Mucosa of stomach (tissue), 1 donor: Measurements from ENCODE around the gene RDH12.
A peak's percentile ranks its signal among the peaks of the same experiment; 100 is the strongest.

Source experiments
- H3K27me3 ChIP-seq: one replicate; pipeline ENCODE4 v1.7.0; 2013; ENCODE audit warnings: mild to moderate bottlenecking, low read length; ENCODE audit not compliant: control insufficient read depth, insufficient read depth
- H3K36me3 ChIP-seq: one replicate; pipeline ENCODE4 v1.7.0; 2013; ENCODE audit warnings: low read length; ENCODE audit not compliant: control insufficient read depth, insufficient read depth
- H3K4me1 ChIP-seq: one replicate; pipeline ENCODE4 v1.7.0; 2013; ENCODE audit warnings: mild to moderate bottlenecking, low read length; ENCODE audit not compliant: control insufficient read depth, insufficient read depth
- H3K4me3 ChIP-seq: one replicate; pipeline ENCODE4 v1.7.0; 2013; ENCODE audit warnings: low read length
- H3K9ac ChIP-seq: one replicate; pipeline ENCODE4 v1.7.0; 2013; ENCODE audit warnings: mild to moderate bottlenecking, low read length, moderate library complexity
- H3K9me3 ChIP-seq: one replicate; pipeline ENCODE4 v1.7.0; 2013; ENCODE audit warnings: mild to moderate bottlenecking, low read length, moderate library complexity; ENCODE audit not compliant: control insufficient read depth
- donor health status: Pancreatic carcinoma.

The RDH12 gene

DNA sequence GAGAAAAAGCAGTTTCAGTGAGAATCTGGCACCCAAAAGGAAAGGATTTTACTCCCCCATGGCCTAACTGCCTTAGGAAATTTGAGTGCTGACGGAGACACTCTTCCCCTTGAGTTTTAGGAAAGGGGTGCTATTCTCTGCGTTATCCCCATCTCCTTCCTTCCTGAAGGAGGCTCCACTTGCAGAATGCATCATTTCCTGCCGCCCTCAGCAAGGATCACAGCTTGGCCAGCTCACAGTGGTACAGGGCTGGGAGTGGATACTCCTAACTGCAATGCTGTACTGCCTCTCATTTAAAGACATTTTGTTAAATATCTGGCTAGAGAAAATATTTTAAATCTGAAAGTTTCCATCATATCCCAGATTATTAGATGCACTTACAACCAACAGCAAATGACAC, 33.0 kb downstream of the RDH12 start:
- H3K36me3 ChIP-seq, result no peaks in the 10 kb centered on the region
- no peaks in the 10 kb centered on the region for H3K9me3 ChIP-seq
- peaks cover 38% of the 10 kb centered on the region for H3K4me1 ChIP-seq
- no peak overlapping the region for H3K9ac ChIP-seq
- H3K4me3 ChIP-seq, result no peak overlapping the region
- no peaks in the 10 kb centered on the region for H3K27me3 ChIP-seq

DNA sequence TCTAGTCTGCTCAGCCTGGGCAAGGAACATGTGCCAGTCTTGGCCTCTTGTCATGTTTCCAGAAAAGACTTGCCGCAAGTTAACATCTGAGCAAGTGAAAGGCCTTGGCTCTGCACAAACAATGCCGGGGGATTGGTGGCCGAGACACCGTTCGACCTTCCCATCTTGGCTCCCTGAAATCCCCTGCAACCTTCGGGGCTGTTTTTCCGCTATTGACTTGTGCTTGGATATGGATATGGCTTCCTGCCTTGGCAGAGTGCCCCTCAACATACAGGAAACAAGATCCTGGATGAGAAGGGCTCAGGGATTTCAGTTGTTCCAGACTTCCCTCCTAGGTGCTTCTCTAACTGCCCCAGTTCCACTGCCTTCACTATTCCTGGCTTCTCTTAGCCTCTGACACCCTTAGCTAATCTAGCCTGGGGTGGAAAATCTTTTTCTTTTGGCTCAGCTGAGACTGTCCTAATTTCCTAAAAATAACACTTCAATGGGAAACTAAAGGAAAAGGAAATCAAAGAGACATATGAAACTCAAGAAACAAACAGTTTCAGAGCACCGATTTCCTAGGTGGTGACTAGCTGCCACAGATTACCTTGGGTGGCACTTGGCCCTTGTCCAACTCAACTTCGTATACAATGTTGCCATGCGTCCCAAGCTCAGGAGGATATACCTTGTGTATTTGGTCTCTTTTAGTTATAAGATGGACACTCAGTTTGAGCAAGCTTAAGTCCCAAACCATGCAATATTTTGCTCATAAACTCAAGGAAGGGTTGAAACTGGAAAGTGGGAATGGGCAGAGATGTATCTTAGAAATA, 33.9 kb downstream of the RDH12 start:
- Histone ChIP-seq H3K4me1 (peaks cover 35% of the 10 kb centered on the region), H3K9ac (no peak overlapping the region), H3K9me3 (no peaks in the 10 kb centered on the region), H3K36me3 (no peaks in the 10 kb centered on the region), H3K4me3 (no peak overlapping the region), H3K27me3 (no peaks in the 10 kb centered on the region)

DNA sequence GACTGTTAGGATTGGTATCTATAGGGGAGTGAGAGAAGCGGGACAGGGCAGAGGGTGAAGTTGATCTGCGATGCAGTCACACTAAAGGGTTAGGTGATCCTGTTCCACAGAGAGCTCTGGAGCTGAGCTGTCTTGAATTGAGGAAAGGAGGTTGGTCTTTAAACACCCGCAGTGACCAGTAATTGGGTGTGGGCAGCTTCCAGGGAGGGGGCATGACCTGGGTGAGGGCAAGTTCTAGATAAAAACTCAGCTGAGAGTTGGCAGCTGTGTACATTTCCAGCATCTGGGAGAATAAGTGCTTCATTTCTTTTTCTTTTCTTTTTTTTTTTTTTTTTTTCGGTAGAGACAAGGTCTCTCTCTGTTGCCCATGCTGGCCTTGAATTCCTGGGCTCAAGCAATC, 35.1 kb downstream of the RDH12 start:
- Histone ChIP-seq H3K9ac (no peak overlapping the region), H3K36me3 (no peaks in the 10 kb centered on the region), H3K4me1 (peaks cover 35% of the 10 kb centered on the region), H3K4me3 (no peak overlapping the region), H3K27me3 (no peaks in the 10 kb centered on the region), H3K9me3 (no peaks in the 10 kb centered on the region)

DNA sequence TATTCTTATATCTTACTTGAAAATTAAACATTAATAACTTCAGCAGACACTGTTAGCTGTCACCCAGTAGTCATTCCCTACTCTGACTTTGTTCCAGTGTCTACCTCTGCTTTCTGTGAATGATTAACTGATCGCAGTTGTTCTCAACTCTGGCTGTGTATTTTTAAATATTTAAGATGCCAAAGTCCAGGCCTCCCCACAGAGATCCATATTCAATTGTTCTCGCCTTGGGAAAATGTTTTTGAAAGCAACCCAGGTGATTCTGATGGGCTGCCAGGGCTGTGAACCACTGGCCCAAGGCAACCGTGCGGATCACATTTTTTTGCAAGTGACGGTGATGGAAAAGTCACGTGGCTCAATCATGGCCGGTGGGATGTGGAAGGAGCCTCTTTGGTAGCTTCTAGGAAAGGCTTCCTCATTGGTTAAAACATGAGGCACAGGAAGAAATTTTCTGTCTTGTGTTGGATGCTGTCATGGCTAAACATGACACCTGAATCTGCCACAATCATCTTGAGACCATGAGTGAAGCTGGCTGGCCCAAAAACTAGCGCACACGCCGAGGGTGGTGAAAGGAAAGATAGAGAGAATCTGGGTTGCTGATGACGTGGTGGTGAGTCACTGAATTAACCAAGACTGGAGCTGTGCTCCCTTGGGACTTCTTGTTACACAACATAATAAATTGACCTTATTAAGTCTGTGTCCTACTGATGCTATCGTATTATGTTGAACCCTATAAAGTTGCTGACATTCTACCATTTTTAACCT, 37.2 kb downstream of the RDH12 start:
- Histone ChIP-seq H3K36me3 (no peaks in the 10 kb centered on the region), H3K9me3 (no peaks in the 10 kb centered on the region), H3K9ac (no peak overlapping the region), H3K4me1 (peaks cover 35% of the 10 kb centered on the region), H3K27me3 (no peaks in the 10 kb centered on the region), H3K4me3 (peak overlapping the region; percentile 20)

DNA sequence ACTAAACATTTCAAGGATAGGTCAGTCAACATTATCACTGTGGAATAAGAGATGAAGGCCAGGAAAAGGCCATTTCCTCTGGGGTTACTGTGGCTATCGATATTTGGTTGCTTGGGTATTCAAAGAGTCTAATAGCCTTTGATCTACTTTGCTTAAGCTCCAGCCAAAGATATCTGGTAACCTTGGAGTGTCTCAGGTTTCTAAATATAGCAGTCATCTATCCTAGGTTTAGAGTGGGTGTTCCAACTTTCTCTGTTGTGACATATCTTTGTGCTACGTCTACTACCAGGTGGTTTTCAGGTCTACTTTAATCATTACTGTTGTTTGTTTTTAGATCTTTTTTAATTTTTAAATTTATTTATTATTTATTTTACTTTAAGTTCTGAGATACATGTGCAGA, 42.4 kb downstream of the RDH12 start:
- no peak overlapping the region for H3K9ac ChIP-seq
- no peaks in the 10 kb centered on the region for H3K36me3 ChIP-seq
- no peaks in the 10 kb centered on the region for H3K27me3 ChIP-seq
- peaks cover 9% of the 10 kb centered on the region for H3K4me1 ChIP-seq
- H3K4me3 ChIP-seq, result no peak overlapping the region
- no peaks in the 10 kb centered on the region for H3K9me3 ChIP-seq

DNA sequence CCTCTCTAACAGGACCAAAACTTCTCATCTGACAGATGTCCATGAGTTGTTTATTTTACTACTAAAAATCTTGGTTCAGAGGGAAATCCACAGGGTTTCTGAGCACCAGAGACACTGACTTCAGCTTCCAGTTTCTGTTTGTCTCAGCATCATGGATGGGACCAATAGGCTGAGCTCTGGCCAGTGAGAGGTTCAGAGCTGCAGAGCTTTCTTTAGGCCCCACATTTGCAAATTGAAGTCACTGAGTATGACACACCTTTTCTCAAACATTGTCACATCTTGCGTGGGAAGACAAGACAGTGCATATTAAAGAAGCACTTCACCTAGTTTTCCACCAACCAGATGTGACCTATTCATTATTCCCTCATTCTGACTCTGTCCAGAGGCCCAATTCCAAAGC, 45.2 kb downstream of the RDH12 start:
- Histone ChIP-seq H3K36me3 (no peaks in the 10 kb centered on the region), H3K27me3 (no peaks in the 10 kb centered on the region), H3K4me1 (no peaks in the 10 kb centered on the region), H3K9ac (no peak overlapping the region), H3K9me3 (no peaks in the 10 kb centered on the region), H3K4me3 (no peak overlapping the region)

DNA sequence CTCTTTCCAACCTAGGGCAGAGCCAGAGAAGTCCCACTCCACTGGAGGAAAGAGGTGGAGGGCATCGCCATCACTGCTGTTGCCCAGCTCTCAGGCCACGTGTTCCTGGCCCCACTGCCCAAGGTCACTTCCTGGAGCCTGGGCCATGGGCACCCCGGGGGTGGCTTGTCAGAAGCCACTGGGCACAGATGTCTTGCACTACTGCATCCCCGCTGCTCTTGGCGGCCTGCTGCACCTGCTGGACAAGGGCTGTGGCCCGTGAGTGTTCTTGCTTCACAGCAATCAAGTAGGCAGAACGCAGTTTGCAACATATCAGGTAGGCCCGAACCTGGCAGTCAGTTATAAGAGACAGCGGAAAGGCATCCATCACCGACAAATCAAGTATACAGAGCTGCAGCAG, 46.6 kb downstream of the RDH12 start:
- Histone ChIP-seq H3K9ac (no peak overlapping the region), H3K27me3 (no peaks in the 10 kb centered on the region), H3K36me3 (no peaks in the 10 kb centered on the region), H3K4me3 (no peak overlapping the region), H3K4me1 (no peaks in the 10 kb centered on the region), H3K9me3 (no peaks in the 10 kb centered on the region)

DNA sequence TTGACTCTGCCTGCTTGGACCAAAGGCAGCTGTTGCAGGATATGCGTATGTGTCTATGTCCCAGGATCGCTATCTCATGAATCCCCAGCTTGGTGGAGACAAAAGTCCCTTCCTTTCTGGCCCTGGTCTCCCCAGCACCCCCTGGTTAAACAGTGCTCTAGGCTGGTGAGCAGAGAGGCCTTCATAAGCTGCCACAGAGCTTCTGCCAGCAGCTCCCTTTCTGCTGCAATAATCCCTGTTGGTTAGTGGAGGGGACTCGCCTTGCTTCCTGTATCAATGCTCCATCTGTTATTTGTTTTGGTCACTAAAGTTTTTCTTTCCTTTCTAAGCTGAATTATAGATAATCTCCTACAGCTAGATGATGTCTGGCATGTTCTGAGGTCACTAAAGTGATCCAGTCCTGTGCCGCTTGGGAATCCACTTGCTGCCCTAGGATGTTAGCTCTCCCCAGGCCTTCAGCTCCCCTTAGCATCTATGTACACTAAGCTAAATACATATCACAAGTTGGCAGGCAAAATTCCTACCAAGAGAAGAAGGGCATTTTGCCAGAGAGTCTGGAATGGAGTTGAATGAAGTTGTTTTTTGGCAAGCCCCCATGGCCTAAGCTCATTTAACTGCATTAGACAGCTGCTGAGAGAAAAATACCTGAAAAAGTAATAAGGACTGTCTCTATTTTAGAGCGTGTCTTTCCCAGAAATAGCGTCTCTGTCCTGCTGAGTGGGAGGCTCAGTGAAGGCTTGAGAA, 47.8 kb downstream of the RDH12 start:
- no peaks in the 10 kb centered on the region for H3K36me3 ChIP-seq
- H3K9ac ChIP-seq, result no peak overlapping the region
- H3K27me3 ChIP-seq, result no peaks in the 10 kb centered on the region
- no peaks in the 10 kb centered on the region for H3K9me3 ChIP-seq
- H3K4me3 ChIP-seq, result no peak overlapping the region
- H3K4me1 ChIP-seq, result no peaks in the 10 kb centered on the region

DNA sequence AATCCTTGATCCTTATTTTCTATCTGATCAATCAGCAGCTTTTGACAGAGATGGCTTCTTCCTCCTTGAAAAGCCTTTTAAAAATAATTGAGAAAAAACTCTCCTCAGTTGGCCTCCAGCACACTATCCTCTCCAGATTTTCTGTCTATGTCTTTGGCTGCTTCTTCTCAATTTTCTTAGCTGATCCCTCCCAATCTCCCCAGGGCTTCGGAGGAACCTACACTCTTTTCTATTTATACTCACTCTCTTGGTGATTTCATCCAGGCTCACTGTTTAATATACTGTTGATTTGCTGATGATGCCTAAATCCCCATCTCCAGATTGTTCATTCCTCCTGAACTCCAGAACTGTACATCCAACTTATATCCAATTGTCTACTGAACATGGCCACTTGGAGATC, 54.8 kb downstream of the RDH12 start:
- H3K9me3 ChIP-seq, result no peaks in the 10 kb centered on the region

DNA sequence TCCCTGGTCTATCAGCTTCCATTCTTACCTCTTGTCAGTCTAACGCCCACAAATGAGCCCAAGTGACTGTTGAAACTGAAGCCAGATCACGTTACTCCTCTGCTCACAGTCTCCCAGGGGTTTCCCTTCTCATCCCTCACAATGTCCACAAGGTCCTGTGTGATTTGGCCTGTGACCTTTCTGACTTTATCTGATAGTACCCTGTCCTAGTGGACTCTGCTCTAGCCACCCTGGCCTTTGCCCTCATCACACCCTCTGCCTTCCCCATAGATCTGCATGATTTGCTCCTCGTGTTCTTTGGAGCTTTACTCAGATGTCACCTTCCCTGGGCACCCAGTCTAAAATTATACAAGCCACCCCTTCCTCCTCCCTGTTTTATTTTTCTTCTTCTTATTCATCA, 55.5 kb downstream of the RDH12 start:
- Histone ChIP-seq H3K4me3 (no peak overlapping the region), H3K4me1 (no peaks in the 10 kb centered on the region), H3K9ac (no peak overlapping the region), H3K27me3 (no peaks in the 10 kb centered on the region), H3K36me3 (no peaks in the 10 kb centered on the region), H3K9me3 (no peaks in the 10 kb centered on the region)

More for the DNA sequence above, 54.8 kb downstream of the RDH12 start:
- H3K4me1 ChIP-seq, result no peaks in the 10 kb centered on the region
- H3K36me3 ChIP-seq, result no peaks in the 10 kb centered on the region
- no peaks in the 10 kb centered on the region for H3K27me3 ChIP-seq
- no peak overlapping the region for H3K9ac ChIP-seq
- no peak overlapping the region for H3K4me3 ChIP-seq

DNA sequence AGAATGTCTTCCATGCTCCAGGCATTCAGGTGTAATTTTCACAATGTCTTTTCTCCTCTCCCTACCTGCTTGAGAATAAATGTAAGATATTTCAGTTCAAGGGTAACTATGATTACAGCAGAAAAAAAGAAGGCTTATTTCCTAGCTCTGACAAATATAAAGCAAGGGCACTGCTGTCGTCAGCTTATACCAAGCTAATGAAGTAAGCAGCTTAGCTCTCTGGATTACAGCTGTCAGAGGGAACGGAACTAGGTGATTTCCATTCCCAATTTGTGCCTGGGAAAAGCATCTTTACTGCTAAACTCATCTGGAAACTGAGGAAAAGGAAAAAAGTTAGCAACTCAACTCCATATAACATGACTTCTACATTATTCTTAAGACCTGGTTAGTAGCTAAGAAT, 58.2 kb downstream of the RDH12 start:
- Histone ChIP-seq H3K27me3 (no peaks in the 10 kb centered on the region), H3K9me3 (no peaks in the 10 kb centered on the region), H3K36me3 (no peaks in the 10 kb centered on the region), H3K4me1 (peaks cover 5% of the 10 kb centered on the region), H3K4me3 (no peak overlapping the region), H3K9ac (no peak overlapping the region)

DNA sequence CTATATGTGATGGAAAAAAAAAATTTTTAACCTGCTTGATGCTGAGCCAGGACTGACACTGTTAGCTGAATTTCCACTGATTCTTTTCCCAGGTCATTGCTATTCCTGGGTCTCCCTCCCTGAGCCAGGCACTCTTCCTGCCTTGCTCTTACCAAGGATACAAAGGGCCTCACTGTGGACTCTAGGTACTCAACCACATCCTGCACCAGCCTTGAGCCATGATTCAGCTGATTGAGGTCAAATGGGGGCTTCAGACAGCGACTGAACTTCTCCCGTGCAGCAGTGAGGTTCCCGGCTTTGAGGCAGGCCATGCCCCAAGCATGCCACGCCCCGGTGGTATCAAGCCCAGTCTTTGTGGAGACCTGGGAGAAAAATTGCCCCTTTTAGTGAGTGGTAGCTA, 60.4 kb downstream of the RDH12 start:
- peaks cover 15% of the 10 kb centered on the region for H3K4me1 ChIP-seq
- H3K9me3 ChIP-seq, result no peaks in the 10 kb centered on the region
- H3K4me3 ChIP-seq, result no peak overlapping the region
- no peaks in the 10 kb centered on the region for H3K27me3 ChIP-seq
- peaks cover 4% of the 10 kb centered on the region for H3K36me3 ChIP-seq
- H3K9ac ChIP-seq, result no peak overlapping the region
